ENCODE data around the gene SEMA4G. TPM values are rescaled to one million over a fixed set of nuclear protein-coding genes. Genes with fewer than 3 reads are reported as not detected.

Gene SEMA4G
- total and polyA plus RNA-seq, 2 of the 8 experiments (the other 6 are each of a cell fraction or from before 2014, with no cell fraction given): 7.1 to 18.2 TPM

GRCh38 chr10:101013365-101013825 lies 44.1 kb downstream of the SEMA4G start (continued):
- TF ChIP-seq CHD7 (IDR thresholded peaks at IDR 0.05; ENCODE audit: insufficient replicate concordance, low read length): no peak
- no peak for TF ChIP-seq NANOG (IDR thresholded peaks at IDR 0.05; ENCODE audit: insufficient read depth, low read depth, low read length, poor library complexity, severe bottlenecking)
- no peak for TF ChIP-seq ASH2L (IDR thresholded peaks at IDR 0.05; ENCODE audit: low read length)
- no peak for TF ChIP-seq POLR2A (IDR thresholded peaks at IDR 0.05; ENCODE audit: control extremely low read depth in 1 of 2, low read depth in 2 of 2, low read length in 2 of 2)
- no peak for TF ChIP-seq CHD2 (IDR thresholded peaks at IDR 0.05; ENCODE audit: low read length)
- no peak for TF ChIP-seq BRCA1 (IDR thresholded peaks at IDR 0.05; ENCODE audit: low read depth, low read length)
- no peak for TF ChIP-seq POU5F1 (IDR thresholded peaks at IDR 0.05; ENCODE audit: low read depth, low read length)
- TF ChIP-seq CTBP2 (IDR thresholded peaks at IDR 0.05; ENCODE audit: borderline replicate concordance, insufficient read depth, insufficient read length, low read length): no peak
- TF ChIP-seq JUND (IDR thresholded peaks at IDR 0.05; ENCODE audit: low read length): no peak
- TF ChIP-seq JUN (IDR thresholded peaks at IDR 0.05; ENCODE audit: low read depth, low read length): no peak
- TF ChIP-seq GTF2F1 (IDR thresholded peaks at IDR 0.05; ENCODE audit: borderline replicate concordance, low read depth, low read length): no peak
- no peak for TF ChIP-seq GABPA (IDR thresholded peaks at IDR 0.05; ENCODE audit: borderline replicate concordance, insufficient read depth, low read length)

Data from H1 (cell line).